Coronary artery (tissue), 2 donors: Measurements from ENCODE around the gene TRMO.

Experiments
- DNase-seq: peaks from one replicate; pipeline ENCODE4 v3.0.0-alpha.2; 2017; ENCODE audit warnings: low spot score
- H3K27ac ChIP-seq, 2 donors: fragments of 200-600 bp; sonication (generic); one replicate each; pipeline ENCODE4 v1.5.1; 2016 to 2019
- H3K4me3 ChIP-seq: fragments of 200-600 bp; sonication (generic); 2 replicates; pipeline ENCODE4 v1.5.1; 2016; ENCODE audit warnings: mild to moderate bottlenecking, moderate library complexity
- TF ChIP-seq, protein P1 (sequence below): fragments of 200-600 bp; sonication (generic); IDR thresholded peaks from one replicate; pipeline ENCODE4 v1.5.1; 2019; ENCODE audit warnings: antibody characterized with exemption

The TRMO gene

DNA sequence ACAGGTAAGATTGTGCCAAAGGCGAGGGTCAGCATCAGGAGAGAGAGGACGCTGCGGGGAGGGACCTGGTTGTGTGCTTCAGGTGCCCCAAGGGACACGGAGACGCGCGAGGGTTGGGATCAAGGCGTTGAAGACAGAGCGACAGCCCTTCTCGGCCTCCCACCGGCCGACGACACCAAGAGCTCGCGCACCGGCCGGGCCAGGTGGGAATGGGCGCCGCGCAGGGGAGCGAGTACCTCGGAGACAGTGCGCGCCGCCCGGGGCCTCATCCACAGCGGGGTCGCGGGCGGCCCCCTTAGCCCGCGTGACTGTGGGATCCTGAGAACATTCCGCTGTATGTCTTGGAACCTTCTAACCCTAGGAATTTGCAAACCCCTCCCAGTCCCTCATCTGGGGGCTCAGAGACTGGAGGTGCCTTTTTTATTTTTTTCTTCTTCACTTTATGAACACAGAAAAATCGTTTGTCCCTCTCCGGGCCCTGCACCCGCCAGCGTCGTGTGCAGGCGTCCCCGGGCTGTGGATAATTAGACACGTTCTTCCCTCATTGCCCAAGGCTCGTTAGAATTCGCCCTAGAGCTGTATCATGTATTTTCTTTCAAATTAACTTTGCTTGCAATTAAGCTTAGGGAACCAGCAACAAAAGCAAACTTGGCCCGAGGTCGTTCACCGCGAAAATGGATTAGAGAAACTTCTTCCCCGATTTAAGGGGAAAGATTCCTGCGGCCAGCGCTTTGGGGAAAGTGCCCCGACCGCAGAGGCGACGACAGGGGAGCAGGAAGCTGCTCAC, 64.5 kb downstream of the TRMO start:
- TF ChIP-seq, protein P1, sequence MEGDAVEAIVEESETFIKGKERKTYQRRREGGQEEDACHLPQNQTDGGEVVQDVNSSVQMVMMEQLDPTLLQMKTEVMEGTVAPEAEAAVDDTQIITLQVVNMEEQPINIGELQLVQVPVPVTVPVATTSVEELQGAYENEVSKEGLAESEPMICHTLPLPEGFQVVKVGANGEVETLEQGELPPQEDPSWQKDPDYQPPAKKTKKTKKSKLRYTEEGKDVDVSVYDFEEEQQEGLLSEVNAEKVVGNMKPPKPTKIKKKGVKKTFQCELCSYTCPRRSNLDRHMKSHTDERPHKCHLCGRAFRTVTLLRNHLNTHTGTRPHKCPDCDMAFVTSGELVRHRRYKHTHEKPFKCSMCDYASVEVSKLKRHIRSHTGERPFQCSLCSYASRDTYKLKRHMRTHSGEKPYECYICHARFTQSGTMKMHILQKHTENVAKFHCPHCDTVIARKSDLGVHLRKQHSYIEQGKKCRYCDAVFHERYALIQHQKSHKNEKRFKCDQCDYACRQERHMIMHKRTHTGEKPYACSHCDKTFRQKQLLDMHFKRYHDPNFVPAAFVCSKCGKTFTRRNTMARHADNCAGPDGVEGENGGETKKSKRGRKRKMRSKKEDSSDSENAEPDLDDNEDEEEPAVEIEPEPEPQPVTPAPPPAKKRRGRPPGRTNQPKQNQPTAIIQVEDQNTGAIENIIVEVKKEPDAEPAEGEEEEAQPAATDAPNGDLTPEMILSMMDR = no peak
- Histone ChIP-seq H3K27ac (no peak overlapping the region), H3K4me3 (no peak overlapping the region)
- no peak for DNase-seq

DNA sequence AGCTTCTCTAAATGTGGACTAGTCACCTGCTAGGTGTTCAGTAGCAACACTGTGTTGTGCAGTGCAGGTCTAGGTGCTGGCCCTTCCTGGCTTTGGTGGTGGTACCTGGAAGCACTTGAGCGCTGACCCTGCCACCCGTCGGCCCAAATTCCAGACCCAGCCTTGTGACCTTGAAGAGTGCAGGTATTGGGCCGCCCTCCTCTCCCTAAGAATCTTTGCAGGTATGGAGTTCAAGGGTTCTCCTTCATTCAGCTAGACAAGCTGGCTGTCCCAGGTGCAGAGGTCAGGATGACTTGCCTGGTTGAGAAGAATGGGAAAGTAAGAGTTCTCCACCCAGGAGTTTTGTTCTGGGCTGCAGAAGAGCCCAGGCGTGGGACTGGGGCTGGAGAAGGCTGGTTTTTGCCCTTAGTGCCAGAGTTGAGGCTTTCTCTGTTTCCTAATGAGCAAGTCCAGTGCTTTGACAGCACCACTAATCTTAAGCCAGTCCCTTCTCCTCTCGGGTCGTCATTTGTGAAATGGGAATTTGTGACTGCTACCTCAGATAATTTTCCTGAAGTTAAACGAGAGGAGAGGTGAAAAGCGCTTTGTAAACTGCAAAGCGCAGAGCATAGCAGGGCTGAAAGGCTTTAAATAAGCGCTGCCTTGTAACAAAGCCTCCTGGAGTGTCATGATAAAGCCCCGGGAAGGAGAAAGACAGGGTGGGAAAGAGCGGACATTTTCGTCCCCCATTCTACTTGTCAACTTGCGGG, 65.3 kb downstream of the TRMO start:
- no peak for DNase-seq
- Histone ChIP-seq H3K27ac (no peak overlapping the region), H3K4me3 (no peak overlapping the region)
- TF ChIP-seq, protein P1 = no peak

DNA sequence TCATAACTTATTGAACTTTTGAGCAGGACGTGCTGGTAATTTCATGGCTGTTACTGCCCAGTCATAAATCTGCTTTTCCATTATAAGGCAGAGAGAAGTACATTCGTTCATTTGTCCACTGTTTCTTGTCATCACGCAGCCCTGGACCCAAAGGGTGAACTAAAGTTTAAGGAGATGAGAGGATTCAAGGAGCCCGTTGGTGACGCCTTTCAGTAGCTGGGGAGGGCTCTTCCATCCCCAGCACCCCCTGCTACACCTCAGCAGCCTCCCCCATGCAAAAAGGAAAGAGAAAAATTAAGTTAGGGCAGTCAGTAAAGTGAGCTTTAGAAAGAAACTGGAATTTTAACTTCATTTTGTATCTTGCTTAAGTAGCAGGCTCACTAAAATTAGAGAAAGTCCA, 66.4 kb downstream of the TRMO start:
- no peak overlapping the region for H3K27ac ChIP-seq
- H3K4me3 ChIP-seq = no peak overlapping the region
- no peak for DNase-seq
- TF ChIP-seq, protein P1 = no peak

DNA sequence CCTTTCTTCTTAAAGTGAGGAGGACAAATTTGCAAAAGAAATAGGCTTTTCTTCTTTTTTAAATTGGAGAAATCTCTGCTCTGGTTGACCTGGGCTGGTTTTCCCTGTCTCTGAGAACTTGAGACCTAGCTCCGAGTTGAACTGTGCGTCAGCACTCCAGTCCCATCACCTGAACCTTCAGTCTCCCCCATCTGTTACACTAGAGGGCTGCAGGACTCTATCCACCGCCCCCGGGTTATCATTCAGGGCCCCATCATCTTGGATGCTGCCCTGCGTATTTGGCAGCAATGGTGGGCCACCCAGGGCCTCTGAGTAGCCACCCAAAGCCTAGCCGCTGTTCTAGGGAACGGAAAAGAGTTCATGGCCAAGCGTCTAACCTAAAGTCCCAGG, 66.8 kb downstream of the TRMO start:
- H3K27ac ChIP-seq = no peak overlapping the region
- no peak for DNase-seq
- no peak overlapping the region for H3K4me3 ChIP-seq
- TF ChIP-seq, protein P1 = no peak

DNA sequence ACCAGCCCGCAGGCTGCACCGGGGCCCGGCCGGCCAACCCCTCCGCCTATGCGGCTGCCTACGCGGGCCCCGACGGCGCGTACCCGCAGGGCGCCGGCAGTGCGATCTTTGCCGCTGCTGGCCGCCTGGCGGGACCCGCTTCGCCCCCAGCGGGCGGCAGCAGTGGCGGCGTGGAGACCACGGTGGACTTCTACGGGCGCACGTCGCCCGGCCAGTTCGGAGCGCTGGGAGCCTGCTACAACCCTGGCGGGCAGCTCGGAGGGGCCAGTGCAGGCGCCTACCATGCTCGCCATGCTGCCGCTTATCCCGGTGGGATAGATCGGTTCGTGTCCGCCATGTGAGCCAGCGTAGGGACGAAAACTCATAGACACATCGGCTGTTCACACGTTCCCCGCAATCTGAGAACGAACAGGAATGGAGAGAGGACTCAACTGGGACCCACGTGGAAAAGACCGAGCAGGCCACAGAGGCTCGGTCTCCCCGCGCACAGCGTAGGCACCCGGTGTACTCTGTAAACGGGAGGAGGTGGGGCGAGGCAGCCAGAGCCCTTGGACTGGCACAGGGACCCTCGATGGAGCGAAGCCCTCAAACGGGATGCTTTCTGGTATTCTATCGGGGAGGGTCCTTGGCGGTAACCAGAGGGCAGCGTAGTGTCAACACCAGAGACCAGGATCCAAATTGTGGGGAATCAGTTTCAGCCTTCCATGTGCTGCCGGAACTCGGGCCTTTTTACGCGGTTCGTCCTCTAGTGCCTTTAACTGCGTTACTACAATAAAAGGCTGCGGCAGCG, 67.4 kb downstream of the TRMO start:
- TF ChIP-seq, protein P1 = no peak
- DNase-seq = no peak
- H3K27ac ChIP-seq = no peak overlapping the region
- H3K4me3 ChIP-seq = peak overlapping the region; percentile 69
